Rectal smooth muscle tissue (tissue), 1 donor: ENCODE data around the gene ZHX3.

Experiments
- H3K27ac ChIP-seq: one replicate; pipeline ENCODE4 v1.7.0; 2013; ENCODE audit warnings: low read depth, low read length, inconsistent platforms
- H3K27me3 ChIP-seq: one replicate; pipeline ENCODE4 v1.7.0; 2013; ENCODE audit warnings: low read length; ENCODE audit not compliant: control insufficient read depth, insufficient read depth
- H3K36me3 ChIP-seq: one replicate; pipeline ENCODE4 v1.7.0; 2013; ENCODE audit warnings: low read length; ENCODE audit not compliant: control insufficient read depth, insufficient read depth
- H3K4me1 ChIP-seq: one replicate; pipeline ENCODE4 v1.7.0; 2013; ENCODE audit warnings: low read length; ENCODE audit not compliant: control insufficient read depth, insufficient read depth
- H3K4me3 ChIP-seq: one replicate; pipeline ENCODE4 v1.7.0; 2013; ENCODE audit warnings: low read length
- H3K9ac ChIP-seq: one replicate; pipeline ENCODE4 v1.7.0; 2013; ENCODE audit warnings: low read length

Gene ZHX3

GRCh38 chr20:41273445-41273844 is 44.1 kb downstream of the ZHX3 start:
- Histone ChIP-seq H3K27me3 (no peaks in the 10 kb centered on the region), H3K9ac (no peak overlapping the region), H3K4me1 (no peaks in the 10 kb centered on the region), H3K4me3 (no peak overlapping the region), H3K36me3 (no peaks in the 10 kb centered on the region), H3K27ac (no peak overlapping the region)

DNA sequence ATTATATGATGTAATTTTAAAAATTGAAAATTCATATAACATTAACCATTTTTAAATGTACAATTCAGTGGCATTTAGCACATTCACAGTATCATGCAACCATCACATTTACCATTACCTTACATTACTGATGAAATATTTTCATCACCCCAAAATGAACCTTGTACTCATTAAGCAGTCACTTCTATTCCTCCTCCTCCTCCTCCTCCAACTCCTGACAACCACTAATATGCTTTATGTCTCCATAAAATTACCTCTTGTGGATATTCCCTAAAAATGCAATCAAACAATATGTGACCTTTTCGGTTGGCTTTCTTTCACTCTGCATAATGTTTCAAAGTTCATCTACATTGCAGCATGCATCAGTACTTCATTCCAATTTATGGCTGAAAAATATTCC is 45.2 kb downstream of the ZHX3 start:
- no peak overlapping the region for H3K27ac ChIP-seq
- no peak overlapping the region for H3K4me3 ChIP-seq
- no peak overlapping the region for H3K9ac ChIP-seq
- H3K4me1 ChIP-seq = no peaks in the 10 kb centered on the region
- H3K27me3 ChIP-seq = no peaks in the 10 kb centered on the region
- H3K36me3 ChIP-seq = no peaks in the 10 kb centered on the region

DNA sequence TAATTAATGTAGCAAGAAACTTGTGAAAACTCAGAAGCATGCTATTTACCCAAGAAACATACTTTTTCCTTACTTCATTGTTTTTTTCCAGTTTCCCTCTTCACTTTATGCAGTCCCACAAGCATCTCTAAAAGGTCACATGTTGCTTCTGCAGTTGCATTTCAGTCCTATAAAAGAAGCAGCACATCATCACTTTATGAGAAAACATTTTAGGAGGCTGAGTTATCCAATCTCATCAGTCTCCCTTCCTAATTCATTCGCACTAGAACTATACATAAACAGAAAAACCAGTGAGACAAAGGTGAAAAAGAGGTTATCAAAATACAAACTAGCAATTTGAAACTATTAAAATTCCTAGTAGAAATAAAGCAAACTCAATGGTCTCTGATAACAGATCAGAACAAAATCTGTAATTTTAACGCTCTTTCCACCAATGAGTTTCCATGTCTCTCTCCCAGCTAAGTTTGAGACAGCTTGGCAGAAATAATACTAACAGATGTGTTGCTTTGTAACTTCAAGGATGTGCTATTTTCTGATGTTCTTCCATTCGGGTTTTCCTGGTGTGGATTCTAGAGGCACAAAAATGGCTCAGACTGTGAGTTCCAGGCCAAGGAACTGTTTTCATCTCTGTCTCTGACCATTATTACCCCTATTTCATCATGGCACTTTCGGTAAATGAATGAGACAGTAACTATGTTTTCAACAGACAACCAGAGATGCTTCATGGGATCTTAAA is 48.4 kb downstream of the ZHX3 start:
- H3K9ac ChIP-seq = no peak overlapping the region

DNA sequence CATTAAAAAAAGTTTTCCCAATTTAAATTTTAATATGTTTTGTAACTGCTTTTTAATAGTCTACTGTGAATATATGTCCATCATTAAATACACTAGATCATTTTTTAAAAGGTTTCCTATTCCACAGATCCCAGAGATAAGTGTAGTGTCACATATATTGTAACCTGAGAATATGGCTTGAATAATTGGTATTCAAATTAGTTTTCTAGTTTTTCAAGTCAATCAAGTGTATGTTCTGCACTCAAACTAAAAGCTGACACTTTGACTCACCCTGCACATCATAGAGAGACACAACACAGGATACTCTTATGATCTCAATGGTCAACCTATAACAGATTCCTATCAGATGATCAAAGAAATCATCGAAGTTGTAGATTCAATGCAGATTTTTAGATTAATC is 49.1 kb downstream of the ZHX3 start:
- Histone ChIP-seq H3K4me3 (no peak overlapping the region), H3K4me1 (no peaks in the 10 kb centered on the region), H3K27me3 (no peaks in the 10 kb centered on the region), H3K36me3 (no peaks in the 10 kb centered on the region), H3K9ac (no peak overlapping the region), H3K27ac (no peak overlapping the region)

More for the DNA sequence above, 48.4 kb downstream of the ZHX3 start:
- no peaks in the 10 kb centered on the region for H3K4me1 ChIP-seq
- H3K36me3 ChIP-seq = no peaks in the 10 kb centered on the region
- H3K4me3 ChIP-seq = no peak overlapping the region
- no peaks in the 10 kb centered on the region for H3K27me3 ChIP-seq
- H3K27ac ChIP-seq = no peak overlapping the region

DNA sequence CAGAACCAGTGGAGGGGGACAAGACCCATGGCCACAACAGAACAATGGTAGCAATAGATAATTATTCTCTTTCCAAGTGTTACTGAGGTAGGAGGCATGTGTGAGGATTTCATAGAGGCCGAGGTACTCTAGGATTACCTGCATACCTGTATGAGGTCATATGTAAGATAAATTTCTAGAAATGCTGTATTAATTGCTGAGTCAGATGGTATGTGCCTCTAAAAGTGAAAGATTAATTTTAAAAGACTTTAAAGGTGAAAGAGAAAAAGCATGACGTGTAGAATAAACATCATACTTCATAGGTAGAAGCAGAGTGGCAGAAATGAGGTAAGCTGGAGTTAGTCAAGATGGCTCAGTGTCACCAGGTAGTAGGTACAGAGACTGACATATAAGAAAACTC is 51.6 kb downstream of the ZHX3 start:
- Histone ChIP-seq H3K36me3 (no peaks in the 10 kb centered on the region), H3K9ac (no peak overlapping the region), H3K4me1 (no peaks in the 10 kb centered on the region), H3K27ac (no peak overlapping the region), H3K27me3 (no peaks in the 10 kb centered on the region), H3K4me3 (no peak overlapping the region)

GRCh38 chr20:41264819-41265218 is 52.7 kb downstream of the ZHX3 start:
- no peaks in the 10 kb centered on the region for H3K36me3 ChIP-seq
- no peaks in the 10 kb centered on the region for H3K27me3 ChIP-seq
- H3K9ac ChIP-seq = no peak overlapping the region
- no peaks in the 10 kb centered on the region for H3K4me1 ChIP-seq
- H3K27ac ChIP-seq = no peak overlapping the region
- no peak overlapping the region for H3K4me3 ChIP-seq

- Histone ChIP-seq H3K27ac (no peak overlapping the region), H3K9ac (no peak overlapping the region), H3K4me3 (no peak overlapping the region), H3K27me3 (no peaks in the 10 kb centered on the region), H3K36me3 (no peaks in the 10 kb centered on the region), H3K4me1 (no peaks in the 10 kb centered on the region)
These were observed 55.5 kb downstream of the ZHX3 start for GRCh38 chr20:41261790-41262717.

GRCh38 chr20:41261260-41261659 is 56.3 kb downstream of the ZHX3 start:
- H3K4me3 ChIP-seq = no peak overlapping the region
- H3K36me3 ChIP-seq = no peaks in the 10 kb centered on the region
- no peaks in the 10 kb centered on the region for H3K27me3 ChIP-seq
- H3K4me1 ChIP-seq = no peaks in the 10 kb centered on the region
- H3K9ac ChIP-seq = no peak overlapping the region
- H3K27ac ChIP-seq = no peak overlapping the region

GRCh38 chr20:41260734-41261220 is 56.8 kb downstream of the ZHX3 start:
- Histone ChIP-seq H3K27me3 (no peaks in the 10 kb centered on the region), H3K27ac (no peak overlapping the region), H3K9ac (no peak overlapping the region), H3K36me3 (no peaks in the 10 kb centered on the region), H3K4me3 (no peak overlapping the region), H3K4me1 (no peaks in the 10 kb centered on the region)

DNA sequence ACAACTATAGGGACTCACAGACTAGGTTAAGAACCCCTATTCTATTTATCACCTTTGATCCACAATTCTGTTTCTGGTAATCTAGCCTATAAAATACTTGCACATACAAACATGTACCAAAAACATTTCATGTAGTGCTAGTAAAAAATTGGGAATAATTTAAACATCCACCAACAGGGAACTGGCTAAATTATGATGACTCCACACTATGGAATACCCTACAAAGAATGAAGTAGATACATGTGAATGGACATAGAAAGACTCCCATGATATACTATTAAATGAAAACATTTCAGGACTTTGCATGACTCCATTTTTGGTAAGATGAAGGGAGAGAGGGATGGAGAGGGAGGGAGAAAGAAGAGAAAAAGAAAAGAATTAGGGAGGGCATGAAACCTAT is 58.2 kb downstream of the ZHX3 start:
- H3K27me3 ChIP-seq = no peaks in the 10 kb centered on the region
- no peak overlapping the region for H3K4me3 ChIP-seq
- H3K4me1 ChIP-seq = no peaks in the 10 kb centered on the region
- no peak overlapping the region for H3K9ac ChIP-seq
- no peaks in the 10 kb centered on the region for H3K36me3 ChIP-seq
- no peak overlapping the region for H3K27ac ChIP-seq

DNA sequence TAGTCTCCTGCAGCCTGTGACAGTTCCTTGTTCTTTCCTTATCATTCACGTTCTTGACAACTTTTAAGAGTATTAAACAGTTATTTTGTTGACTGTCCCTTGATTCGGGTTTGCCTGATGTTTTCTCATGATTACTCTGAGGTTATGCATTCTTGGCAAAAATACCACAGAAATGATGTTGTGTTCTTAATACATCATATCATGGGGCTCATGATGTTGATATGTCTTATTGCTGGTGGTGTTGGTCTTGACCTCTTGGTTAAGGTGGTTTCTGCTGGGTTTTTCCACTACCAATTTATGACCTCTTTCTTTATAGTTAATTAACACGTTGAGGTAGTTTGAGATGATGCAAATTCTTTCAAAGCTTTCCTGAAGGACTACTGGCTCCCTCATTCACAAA is 59.1 kb downstream of the ZHX3 start:
- Histone ChIP-seq H3K9ac (no peak overlapping the region), H3K36me3 (no peaks in the 10 kb centered on the region), H3K27me3 (no peaks in the 10 kb centered on the region), H3K4me1 (no peaks in the 10 kb centered on the region), H3K27ac (no peak overlapping the region), H3K4me3 (no peak overlapping the region)

DNA sequence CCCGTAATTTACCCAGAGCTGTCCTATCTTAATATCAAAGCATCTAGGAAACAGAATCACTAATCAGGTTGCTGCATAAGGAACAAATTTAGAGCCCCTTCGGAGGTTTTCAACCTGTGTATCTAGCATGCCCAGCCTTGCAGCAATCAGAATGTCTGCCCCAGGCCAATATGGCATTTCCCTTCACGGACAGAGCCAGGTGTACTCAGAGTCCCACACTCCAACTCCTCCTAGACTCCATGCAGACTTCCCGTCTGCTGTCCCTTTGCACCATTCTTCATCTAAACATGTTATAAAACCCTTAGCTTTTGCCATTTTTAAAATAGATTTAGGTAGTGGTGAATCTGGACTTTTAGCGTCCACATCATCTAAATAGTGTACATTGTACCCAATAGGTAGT is 61.0 kb downstream of the ZHX3 start:
- Histone ChIP-seq H3K27ac (no peak overlapping the region), H3K9ac (no peak overlapping the region), H3K4me3 (no peak overlapping the region), H3K27me3 (no peaks in the 10 kb centered on the region), H3K36me3 (no peaks in the 10 kb centered on the region), H3K4me1 (no peaks in the 10 kb centered on the region)
